Choroid plexus epithelial cell (primary cell): ENCODE measurements around the gene RAPGEF5.

Source experiments
- DNase-seq: peaks from one replicate; pipeline ENCODE4 v3.0.0-alpha.2; 2010; ENCODE audit warnings: low read depth
- H3K4me3 ChIP-seq: 2 replicates; pipeline ENCODE4 v1.5.1; 2011; ENCODE audit warnings: low read depth, mild to moderate bottlenecking, control low read depth, low read length, moderate library complexity
- CTCF ChIP-seq: conservative IDR thresholded peaks from 2 replicates; pipeline ENCODE4 v1.5.1; 2011; ENCODE audit warnings: low read depth, mild to moderate bottlenecking, control low read depth, inconsistent platforms, low read length, moderate library complexity

Gene RAPGEF5

DNA sequence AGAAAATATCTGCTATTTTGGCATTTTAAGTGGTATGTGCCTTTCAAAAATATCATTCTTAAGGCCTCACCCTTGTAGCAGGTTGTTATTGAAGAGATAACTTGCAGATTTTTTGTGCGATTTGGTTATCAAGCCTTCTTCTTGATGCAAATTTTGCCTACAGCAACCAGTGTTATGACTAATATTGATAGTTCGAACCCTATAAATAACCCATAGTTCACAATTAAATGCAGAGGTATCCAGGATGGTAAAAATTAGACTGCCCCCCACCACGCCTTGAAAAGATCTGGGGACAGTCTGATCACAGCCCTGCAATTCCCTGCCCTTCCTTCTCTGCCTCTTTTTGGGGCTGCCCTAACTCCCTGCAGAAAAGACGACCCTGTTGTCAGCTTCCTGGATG, 28.4 kb upstream of the RAPGEF5 start:
- TF ChIP-seq CTCF: no peak
- no peak overlapping the region for H3K4me3 ChIP-seq
- DNase-seq: no peak

DNA sequence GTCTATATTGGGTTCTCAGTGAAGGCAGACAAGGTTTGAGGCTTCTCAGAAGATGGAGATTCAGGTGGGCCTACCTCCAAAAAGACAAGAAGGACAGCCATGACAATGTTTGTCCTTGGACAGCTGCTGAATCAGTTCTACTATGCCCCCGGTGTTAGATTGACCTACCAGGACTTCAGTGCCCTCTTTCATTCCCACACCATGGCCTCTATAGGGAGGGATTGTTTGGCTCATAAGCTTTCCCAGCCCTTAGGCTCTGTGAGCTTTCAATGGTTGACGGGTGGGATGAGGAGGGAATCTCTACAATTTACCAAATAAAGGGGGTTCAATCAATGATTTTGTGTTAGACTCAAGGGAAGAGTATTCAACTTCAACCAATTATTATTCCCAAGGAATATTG, 23.4 kb upstream of the RAPGEF5 start:
- no peak for DNase-seq
- H3K4me3 ChIP-seq: no peak overlapping the region
- TF ChIP-seq CTCF: no peak

GRCh38 chr7:22378199-22378980, 21.4 kb upstream of the RAPGEF5 start:
- no peak overlapping the region for H3K4me3 ChIP-seq
- no peak for DNase-seq
- TF ChIP-seq CTCF: no peak

DNA sequence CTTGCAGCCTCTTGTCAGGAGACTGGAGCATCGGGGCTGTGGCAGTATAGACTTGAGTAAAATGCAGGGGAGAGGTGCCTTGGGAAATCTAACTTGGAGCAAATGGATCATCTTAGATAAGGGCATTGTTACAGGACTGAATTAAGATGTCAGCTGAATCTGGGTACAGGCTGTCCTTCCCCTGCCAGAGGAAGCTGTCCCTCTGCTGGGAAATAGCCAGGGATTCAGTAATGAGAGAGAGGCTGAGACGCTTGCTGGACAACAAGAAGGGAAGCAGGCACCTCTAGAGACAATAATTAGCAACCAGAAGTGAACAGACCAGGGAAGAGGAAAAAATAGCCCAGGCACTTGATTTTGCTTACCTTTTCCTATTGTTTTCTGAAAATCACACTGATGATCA, 20.7 kb upstream of the RAPGEF5 start:
- no peak for DNase-seq
- no peak overlapping the region for H3K4me3 ChIP-seq
- no peak for TF ChIP-seq CTCF

- H3K4me3 ChIP-seq: no peak overlapping the region
- DNase-seq: no peak
- no peak for TF ChIP-seq CTCF
Measured at GRCh38 chr7:22375359-22376048, 18.6 kb upstream of the RAPGEF5 start.

DNA sequence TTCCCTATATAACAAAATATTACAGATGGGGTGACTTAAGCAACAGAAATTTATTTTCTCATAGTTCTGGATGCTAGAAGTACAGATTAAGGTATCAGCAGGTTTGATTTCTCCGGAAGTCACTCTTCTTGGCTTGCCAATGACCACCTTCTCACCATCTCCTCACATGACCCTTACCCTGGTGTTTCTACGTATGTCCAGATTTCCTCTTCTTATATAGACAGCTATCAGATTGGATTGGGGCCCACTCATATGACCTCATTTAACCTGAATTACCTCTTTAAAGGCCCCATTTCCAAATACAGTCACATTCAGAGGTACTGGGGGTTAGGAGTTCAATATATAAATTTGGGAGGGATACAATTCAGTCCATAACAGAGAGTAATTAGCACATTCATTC, 17.0 kb upstream of the RAPGEF5 start:
- TF ChIP-seq CTCF: no peak
- DNase-seq: no peak
- no peak overlapping the region for H3K4me3 ChIP-seq

- no peak for DNase-seq
- no peak for TF ChIP-seq CTCF
- H3K4me3 ChIP-seq: no peak overlapping the region
Measured at GRCh38 chr7:22373388-22373787, 16.4 kb upstream of the RAPGEF5 start.
